ENCODE results near the gene TIMP4. TPM values are rescaled to one million over a fixed set of nuclear protein-coding genes. Genes with fewer than 3 reads are reported as not detected.

TIMP4 gene
- total and polyA plus RNA-seq, 2 donors (not counting 1 experiment from before 2014, with no cell fraction given), result not detected

GRCh38 chr3:12178091-12178820 lies 19.5 kb upstream of the TIMP4 start:
- intact Hi-C loops (cut with micrococcal nuclease), result no loop called here
- no peak overlapping the region for H3K27ac Mint-ChIP-seq
- CTCF ChIA-PET, result interaction anchor here (1.4 to 1.7 kb wide), 2 partner anchors 9 kb away, joined by 3 to 7 read pairs; no protein-coding TSS in a partner anchor

More at GRCh38 chr3:12178091-12178820, 19.5 kb upstream of the TIMP4 start:
- Histone ChIP-seq H4K20me1 (ENCODE audit: control insufficient read depth, insufficient read depth, low read length, poor library complexity, severe bottlenecking) (no peaks in the 10 kb centered on the region), H3K27ac (ENCODE audit: low read length in 2 of 2) (no peak overlapping the region), H3K79me2 (ENCODE audit: control insufficient read depth, insufficient read depth, low read length) (no peaks in the 10 kb centered on the region), H3K4me1 (ENCODE audit: control insufficient read depth in 2 of 2, insufficient read depth in 2 of 2, low read length in 2 of 2) (no peaks in the 10 kb centered on the region), H3K9me3 (ENCODE audit: control extremely low read depth in 1 of 3, control insufficient read depth in 2 of 3, insufficient read depth in 1 of 3, low read length in 2 of 3) (peaks cover 0 to 7% (median 0%) of the 10 kb centered on the region in 3 donors), H3K4me3 (ENCODE audit: control extremely low read depth in 1 of 5, extremely low read depth in 1 of 5, insufficient read depth in 1 of 5, low read depth in 2 of 5, low read length in 4 of 5) (no peak overlapping the region), H3K9ac (ENCODE audit: low read length) (no peak overlapping the region), H2AFZ (ENCODE audit: insufficient read depth, low read depth, low read length, poor library complexity, severe bottlenecking) (no peak overlapping the region), H3K27me3 (replicated peaks in 1 of 4; ENCODE audit: control extremely low read depth in 1 of 4, control insufficient read depth in 3 of 4, insufficient read depth in 4 of 4, low read length in 3 of 4) (peaks cover 0 to 2% (median 0%) of the 10 kb centered on the region in 4 experiments), H3K36me3 (replicated peaks in 1 of 2; ENCODE audit: control extremely low read depth in 1 of 2, control insufficient read depth in 1 of 2, extremely low read depth in 1 of 2, insufficient read depth in 2 of 2, low read length in 1 of 2) (no peaks in the 10 kb centered on the region), H3K4me2 (replicated peaks; ENCODE audit: low read depth, low read length, poor library complexity, severe bottlenecking) (no peak overlapping the region)
- peaks cover 9% of the 10 kb centered on the region for H3K27me3 Mint-ChIP-seq
- H3K4me3 Mint-ChIP-seq, result no peak overlapping the region
- DNase-seq (no peak), ATAC-seq (ENCODE audit: low read depth) (no peak)
- 58% methylated on average over 5 of the region's 6 CpGs for WGBS (ENCODE audit: insufficient coverage)
- POLR2A ChIA-PET, result no interaction called here
- TF ChIP-seq EZH2 (IDR thresholded peaks at IDR 0.05; ENCODE audit: borderline replicate concordance, insufficient read depth, low read depth, low read length, poor library complexity, severe bottlenecking) (no peak), CTCF (IDR thresholded peaks at IDR 0.05) (no peak)
- no peaks in the 10 kb centered on the region for H3K4me1 Mint-ChIP-seq
- no peaks in the 10 kb centered on the region for H3K9me3 Mint-ChIP-seq (ENCODE audit: insufficient read depth)
